Glutamatergic neuron (in vitro differentiated cells): ENCODE measurements around the gene AGAP1. TPM values are rescaled to one million over a fixed set of nuclear protein-coding genes. Genes with fewer than 3 reads are reported as not detected.

ENCODE experiments used
- DNase-seq: peaks from one replicate; pipeline ENCODE4 v3.0.0; 2022
- H3K27ac Mint-ChIP-seq: one replicate; pipeline ENCODE4 v1.8.0; 2020; ENCODE audit warnings: mild to moderate bottlenecking, mixed read lengths, inconsistent platforms; ENCODE audit not compliant: unreplicated experiment
- H3K27me3 Mint-ChIP-seq: one replicate; pipeline ENCODE4 v1.8.0; 2020; ENCODE audit warnings: mild to moderate bottlenecking, moderate library complexity, mixed read lengths, inconsistent platforms; ENCODE audit not compliant: unreplicated experiment
- H3K36me3 Mint-ChIP-seq: one replicate; pipeline ENCODE4 v1.8.0; 2020; ENCODE audit warnings: mild to moderate bottlenecking, mixed read lengths, inconsistent platforms; ENCODE audit not compliant: unreplicated experiment
- H3K4me1 Mint-ChIP-seq: one replicate; pipeline ENCODE4 v1.8.0; 2020; ENCODE audit warnings: mild to moderate bottlenecking, low read depth, mixed read lengths, inconsistent platforms; ENCODE audit not compliant: unreplicated experiment
- H3K4me3 Mint-ChIP-seq: one replicate; pipeline ENCODE4 v1.8.0; 2020; ENCODE audit warnings: mild to moderate bottlenecking, mixed read lengths, inconsistent platforms; ENCODE audit not compliant: unreplicated experiment
- H3K9me3 Mint-ChIP-seq: one replicate; pipeline ENCODE4 v1.8.0; 2020; ENCODE audit warnings: mild to moderate bottlenecking, moderate library complexity, mixed read lengths, inconsistent platforms; ENCODE audit not compliant: unreplicated experiment
- CTCF ChIP-seq: fragments of 200-600 bp; sonication (generic); IDR thresholded peaks from one replicate; pipeline ENCODE4 v1.5.0; 2021; ENCODE audit not compliant: partially characterized antibody, unreplicated experiment
- total RNA-seq: library from RNA; stranded (reverse); fragmentation: NEBNext Ultra II Directional; extraction: Animal tissue kit (Norgen Biotek cat#: 25700); gene quantifications from one replicate; pipeline ENCODE4 v1.2.1, GENCODE V29; 2021; ENCODE audit not compliant: unreplicated experiment

AGAP1 gene
- total RNA-seq, 1 donor from 2014 or later: 153 TPM

DNA sequence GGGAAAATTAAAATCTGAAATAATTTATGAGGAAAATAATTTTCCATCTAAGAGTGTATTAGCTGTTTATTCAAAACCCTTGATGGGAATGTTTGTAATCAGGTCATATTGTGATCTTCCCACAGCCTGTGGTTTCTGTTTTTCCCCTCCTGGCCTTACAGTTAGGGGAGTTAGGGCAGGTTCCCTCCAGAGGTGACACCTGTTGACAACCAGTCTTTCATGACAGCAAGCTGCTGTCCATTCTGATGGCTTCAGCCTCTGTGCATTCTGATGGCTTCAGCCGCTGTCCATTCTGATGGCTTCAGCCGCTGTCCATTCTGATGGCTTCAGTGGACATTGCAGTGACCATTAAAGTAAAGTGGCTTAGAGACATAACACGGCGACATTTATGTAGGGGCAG, 346.1 kb downstream of the AGAP1 start:
- Mint-ChIP-seq H3K27ac (no peak overlapping the region), H3K9me3 (peaks cover 12% of the 10 kb centered on the region), H3K36me3 (no peaks in the 10 kb centered on the region), H3K4me3 (no peak overlapping the region), H3K4me1 (peaks cover 1% of the 10 kb centered on the region), H3K27me3 (peaks cover 4% of the 10 kb centered on the region)
- no peak for TF ChIP-seq CTCF
- no peak for DNase-seq

- TF ChIP-seq CTCF: no peak
- peaks cover 12% of the 10 kb centered on the region for H3K9me3 Mint-ChIP-seq
- no peak overlapping the region for H3K27ac Mint-ChIP-seq
- no peaks in the 10 kb centered on the region for H3K36me3 Mint-ChIP-seq
- H3K4me3 Mint-ChIP-seq: no peak overlapping the region
- peaks cover 5% of the 10 kb centered on the region for H3K27me3 Mint-ChIP-seq
- peaks cover 5% of the 10 kb centered on the region for H3K4me1 Mint-ChIP-seq
- no peak for DNase-seq
These were observed 348.0 kb downstream of the AGAP1 start for GRCh38 chr2:235841863-235842262.

DNA sequence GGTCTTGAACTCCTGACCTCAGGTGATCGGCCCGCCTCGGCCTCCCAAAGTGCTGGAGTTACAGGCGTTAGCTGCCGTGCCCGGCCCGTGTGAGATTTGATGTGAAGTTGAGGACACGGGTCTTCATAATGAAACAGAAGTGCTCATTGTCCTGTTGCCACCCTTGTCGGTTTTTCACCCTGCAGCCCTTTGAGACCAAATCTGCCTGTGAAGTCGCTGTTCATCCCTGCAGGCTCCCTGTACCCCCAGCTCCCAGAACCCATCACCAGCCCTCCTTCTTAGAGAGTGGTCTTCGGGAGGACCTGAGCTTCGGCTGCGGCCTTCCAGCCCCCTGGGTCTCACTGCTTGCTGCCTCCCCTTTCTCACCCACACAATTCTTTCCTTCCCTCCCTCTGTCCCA, 349.1 kb downstream of the AGAP1 start:
- no peak for TF ChIP-seq CTCF
- no peaks in the 10 kb centered on the region for H3K36me3 Mint-ChIP-seq
- H3K9me3 Mint-ChIP-seq: peaks cover 12% of the 10 kb centered on the region
- DNase-seq: no peak
- no peak overlapping the region for H3K27ac Mint-ChIP-seq
- H3K4me1 Mint-ChIP-seq: peaks cover 5% of the 10 kb centered on the region
- peaks cover 5% of the 10 kb centered on the region for H3K27me3 Mint-ChIP-seq
- H3K4me3 Mint-ChIP-seq: no peak overlapping the region

GRCh38 chr2:235843591-235844395, 349.9 kb downstream of the AGAP1 start:
- TF ChIP-seq CTCF: no peak
- no peak for DNase-seq

DNA sequence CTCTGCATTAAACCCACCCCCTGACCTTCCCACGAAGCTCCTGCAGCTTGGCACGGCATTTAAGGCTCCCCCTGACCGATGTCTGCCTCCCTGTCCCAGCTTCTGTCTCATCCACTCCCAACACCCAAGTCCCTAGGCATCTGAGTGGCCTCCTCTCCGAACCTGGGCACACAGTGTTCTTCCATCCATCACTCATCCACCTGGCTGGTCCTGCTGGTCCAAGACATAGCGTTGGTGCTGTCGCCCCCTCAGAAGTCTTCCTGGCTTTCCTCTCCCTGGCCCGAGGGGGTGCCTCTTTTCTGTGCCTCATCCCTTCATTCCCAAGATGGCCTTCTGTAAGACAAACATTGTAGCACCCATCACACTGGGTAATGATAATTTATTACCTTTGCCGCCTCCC, 350.7 kb downstream of the AGAP1 start:
- H3K27ac Mint-ChIP-seq: no peak overlapping the region
- peaks cover 12% of the 10 kb centered on the region for H3K9me3 Mint-ChIP-seq
- TF ChIP-seq CTCF: no peak
- H3K4me1 Mint-ChIP-seq: peaks cover 9% of the 10 kb centered on the region
- peaks cover 5% of the 10 kb centered on the region for H3K27me3 Mint-ChIP-seq
- H3K4me3 Mint-ChIP-seq: no peak overlapping the region
- no peak for DNase-seq
- H3K36me3 Mint-ChIP-seq: no peaks in the 10 kb centered on the region

More at GRCh38 chr2:235843591-235844395, 349.9 kb downstream of the AGAP1 start:
- Mint-ChIP-seq H3K4me3 (no peak overlapping the region), H3K4me1 (peaks cover 9% of the 10 kb centered on the region), H3K36me3 (no peaks in the 10 kb centered on the region), H3K27ac (no peak overlapping the region), H3K9me3 (peaks cover 12% of the 10 kb centered on the region), H3K27me3 (peaks cover 5% of the 10 kb centered on the region)
